Liver (tissue), 9 donors: ENCODE results near the gene EIF5B. TPM values are rescaled to one million over a fixed set of nuclear protein-coding genes. Genes with fewer than 3 reads are reported as not detected.

ENCODE experiments used
- DNase-seq: peaks from one replicate; pipeline ENCODE4 v3.0.0-alpha.2; 2017; ENCODE audit warnings: low spot score
- H3K27ac ChIP-seq, 2 donors: one replicate each; pipeline ENCODE4 v1.7.0; 2013; ENCODE audit warnings: inconsistent platforms in 2 of 2, low read length in 2 of 2, control low read depth in 1 of 2, low read depth in 1 of 2, mild to moderate bottlenecking in 1 of 2
- H3K27me3 ChIP-seq, 4 donors: one replicate each; pipeline versions ENCODE4 v1.6.1 to v1.7.0; 2013; ENCODE audit warnings: low read length in 3 of 4, inconsistent platforms in 1 of 4, mild to moderate bottlenecking in 1 of 4, moderate library complexity in 1 of 4; ENCODE audit not compliant: control insufficient read depth in 4 of 4, insufficient read depth in 4 of 4
- H3K36me3 ChIP-seq, 4 donors: one replicate each; pipeline versions ENCODE4 v1.6.1 to v1.7.0; 2013; ENCODE audit warnings: low read length in 3 of 4, mild to moderate bottlenecking in 3 of 4, low read depth in 1 of 4, moderate library complexity in 1 of 4; ENCODE audit not compliant: control insufficient read depth in 4 of 4, insufficient read depth in 3 of 4
- H3K4me1 ChIP-seq, 4 donors: one replicate each; pipeline versions ENCODE4 v1.6.1 to v1.7.0; 2013; ENCODE audit warnings: low read length in 3 of 4, mild to moderate bottlenecking in 3 of 4, moderate library complexity in 1 of 4; ENCODE audit not compliant: control insufficient read depth in 4 of 4, insufficient read depth in 4 of 4
- H3K4me3 ChIP-seq, 3 donors: one replicate each; pipeline versions ENCODE4 v1.6.1 to v1.7.0; 2013; ENCODE audit warnings: low read length in 3 of 3, control low read depth in 1 of 3, low read depth in 1 of 3, mild to moderate bottlenecking in 1 of 3
- H3K9ac ChIP-seq, 2 donors: one replicate each; pipeline ENCODE4 v1.7.0; 2013; ENCODE audit warnings: low read length in 2 of 2, mild to moderate bottlenecking in 2 of 2, moderate library complexity in 2 of 2, control low read depth in 1 of 2, low read depth in 1 of 2
- H3K9me3 ChIP-seq, 4 donors: one replicate each; pipeline versions ENCODE4 v1.6.1 to v1.7.0; 2013; ENCODE audit warnings: low read length in 3 of 4; ENCODE audit not compliant: control insufficient read depth in 4 of 4
- ATF3 ChIP-seq: IDR thresholded peaks from 2 replicates; pipeline ENCODE4 v1.6.1; 2016; ENCODE audit warnings: antibody characterized with exemption
- CTCF ChIP-seq: fragments of 150-350 bp; IDR thresholded peaks from 2 replicates; pipeline ENCODE4 v1.5.1; 2017; ENCODE audit warnings: improper control_type of control experiment, low read depth, low read length; ENCODE audit not compliant: missing input control
- EGR1 ChIP-seq, 2 donors: IDR thresholded peaks; 2 replicates each; pipeline ENCODE4 v1.6.1; 2016 to 2018; ENCODE audit warnings: antibody characterized with exemption in 2 of 2, low read depth in 2 of 2
- FOXA1 ChIP-seq: IDR thresholded peaks from 2 replicates; pipeline ENCODE4 v1.6.1; 2016; ENCODE audit warnings: antibody characterized with exemption
- FOXA2 ChIP-seq: IDR thresholded peaks from 2 replicates; pipeline ENCODE4 v1.6.1; 2016; ENCODE audit warnings: antibody characterized with exemption
- GABPA ChIP-seq, 2 donors: IDR thresholded peaks in 1 of 2; conservative IDR thresholded peaks in 1 of 2; 2 replicates each; pipeline ENCODE4 v1.6.1; 2016; ENCODE audit warnings: antibody characterized with exemption in 2 of 2, mild to moderate bottlenecking in 1 of 2, moderate library complexity in 1 of 2
- HNF4A ChIP-seq, 2 donors: conservative IDR thresholded peaks; 2 replicates each; pipeline ENCODE4 v1.6.1; 2016; ENCODE audit warnings: antibody characterized with exemption in 2 of 2, mild to moderate bottlenecking in 2 of 2
- HNF4G ChIP-seq: IDR thresholded peaks from 2 replicates; pipeline ENCODE4 v1.6.1; 2016; ENCODE audit warnings: antibody characterized with exemption
- JUND ChIP-seq, 2 donors: IDR thresholded peaks; 2 replicates each; pipeline ENCODE4 v1.6.1; 2016; ENCODE audit warnings: antibody characterized with exemption in 2 of 2
- NR2F2 ChIP-seq: IDR thresholded peaks from 2 replicates; pipeline ENCODE4 v1.6.1; 2016; ENCODE audit warnings: antibody characterized with exemption
- RAD21 ChIP-seq, 2 donors: IDR thresholded peaks; 2 replicates each; pipeline ENCODE4 v1.6.1; 2016; ENCODE audit warnings: antibody characterized with exemption in 2 of 2, mild to moderate bottlenecking in 2 of 2
- REST ChIP-seq: IDR thresholded peaks from 2 replicates; pipeline ENCODE4 v1.6.1; 2016; ENCODE audit warnings: antibody characterized with exemption, mild to moderate bottlenecking
- RXRA ChIP-seq, 2 donors: IDR thresholded peaks; 2 replicates each; pipeline ENCODE4 v1.6.1; 2017 to 2018; ENCODE audit warnings: antibody characterized with exemption in 2 of 2, mild to moderate bottlenecking in 1 of 2
- SP1 ChIP-seq: IDR thresholded peaks from 2 replicates; pipeline ENCODE4 v1.6.1; 2018; ENCODE audit warnings: antibody characterized with exemption, mild to moderate bottlenecking
- TAF1 ChIP-seq: conservative IDR thresholded peaks from 2 replicates; pipeline ENCODE4 v1.6.1; 2016; ENCODE audit warnings: antibody characterized with exemption, mild to moderate bottlenecking
- YY1 ChIP-seq: IDR thresholded peaks from 2 replicates; pipeline ENCODE4 v1.6.1; 2016; ENCODE audit warnings: antibody characterized with exemption, mild to moderate bottlenecking
- ZBTB33 ChIP-seq: IDR thresholded peaks from 2 replicates; pipeline ENCODE4 v1.6.1; 2016; ENCODE audit warnings: antibody characterized with exemption
- WGBS: extraction: QIAGEN DNeasy Blood & Tissue Kit; methylation state at CpG from one replicate; pipeline ENCODE4 v1.1.7; 2013; 5-methylcytosine and 5-hydroxymethylcytosine counted together
- polyA plus RNA-seq, 2 donors: library from polyadenylated mRNA; stranded (reverse) in 1 of 2; unstranded in 1 of 2; fragments of 200-250 nt in 1 of 2; fragments of >200 nt in 1 of 2; fragmentation: Nextera tagmentation in 1 of 2; extraction: Ambion mirVana in 1 of 2; gene quantifications; one replicate each; pipeline versions ENCODE4 v1.2.1 to v1.2.3, GENCODE V29; 2013 to 2015
- total RNA-seq, 2 donors: library from RNA; depleted of rRNA; stranded (reverse); fragments of >200 nt; gene quantifications; one replicate each; pipeline ENCODE4 v1.2.3, GENCODE V29; 2014
- TF ChIP-seq, protein P1 (sequence below): IDR thresholded peaks from 2 replicates; pipeline ENCODE4 v1.6.1; 2016; ENCODE audit warnings: antibody characterized with exemption
- donor health status: healthy.
- donor health status: healthy.
- donor health status: healthy.
- donor health status: healthy.
- donor health status: healthy.

The EIF5B gene
- total and polyA plus RNA-seq, 4 donors: 10.2 to 23.7 (median 17.7) TPM

DNA sequence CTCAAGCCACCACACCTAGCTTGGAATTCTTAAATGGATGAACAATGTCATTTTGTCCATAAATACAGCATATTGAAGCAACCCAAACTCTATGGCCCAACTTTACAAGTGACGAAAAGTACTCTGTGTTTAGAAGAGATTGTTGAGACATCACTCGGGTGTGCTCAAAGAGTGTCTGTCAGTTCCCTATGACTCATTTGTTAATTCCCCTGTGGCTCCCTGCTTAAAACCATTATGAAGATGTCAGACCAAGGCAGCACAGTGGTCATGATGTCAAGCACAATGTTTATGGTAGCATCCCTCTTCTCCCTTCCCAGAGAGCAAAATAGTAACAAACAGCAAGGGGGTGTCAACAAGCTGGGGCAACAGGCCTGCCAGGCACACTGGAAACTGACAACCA is 39.2 kb upstream of the EIF5B start:
- no peaks in the 10 kb centered on the region for H3K4me1 ChIP-seq
- no peak for DNase-seq
- H3K9ac ChIP-seq: no peak overlapping the region
- TF ChIP-seq YY1 (no peak), CTCF (no peak), EGR1 (IDR thresholded peaks at IDR 0.05; ENCODE audit: low read depth in 2 of 2) (no peak), RAD21 (IDR thresholded peaks at IDR 0.05) (no peak), JUND (IDR thresholded peaks at IDR 0.05) (no peak), SP1 (no peak), FOXA2 (no peak), TAF1 (no peak), ATF3 (no peak), REST (no peak), FOXA1 (no peak), RXRA (IDR thresholded peaks at IDR 0.05) (no peak), NR2F2 (no peak), GABPA (IDR thresholded peaks at IDR 0.05 in 1 of 2, conservative IDR thresholded peaks at IDR 0.05 in 1 of 2) (no peak), HNF4A (conservative IDR thresholded peaks at IDR 0.05) (no peak), ZBTB33 (no peak), HNF4G (no peak)
- TF ChIP-seq, protein P1, sequence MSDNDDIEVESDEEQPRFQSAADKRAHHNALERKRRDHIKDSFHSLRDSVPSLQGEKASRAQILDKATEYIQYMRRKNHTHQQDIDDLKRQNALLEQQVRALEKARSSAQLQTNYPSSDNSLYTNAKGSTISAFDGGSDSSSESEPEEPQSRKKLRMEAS: no peak
- no peaks in the 10 kb centered on the region for H3K27me3 ChIP-seq
- no peak overlapping the region for H3K4me3 ChIP-seq
- H3K36me3 ChIP-seq: peaks cover 0 to 5% (median 2%) of the 10 kb centered on the region in 4 donors
- H3K27ac ChIP-seq: no peak overlapping the region
- no peaks in the 10 kb centered on the region for H3K9me3 ChIP-seq
- WGBS: 94% methylated on average over 2 of the region's 2 CpGs
